ENCODE results near the gene AFF4.
"Not testable (repeated sequence)": the region's sequence is repeated elsewhere in the genome, so short reads cannot be mapped to it uniquely, and the experiment has no call there.

GRCh38 chr5:132972436-132972828 is 9.0 kb upstream of the AFF4 start:
- TF ChIP-seq, protein P1, sequence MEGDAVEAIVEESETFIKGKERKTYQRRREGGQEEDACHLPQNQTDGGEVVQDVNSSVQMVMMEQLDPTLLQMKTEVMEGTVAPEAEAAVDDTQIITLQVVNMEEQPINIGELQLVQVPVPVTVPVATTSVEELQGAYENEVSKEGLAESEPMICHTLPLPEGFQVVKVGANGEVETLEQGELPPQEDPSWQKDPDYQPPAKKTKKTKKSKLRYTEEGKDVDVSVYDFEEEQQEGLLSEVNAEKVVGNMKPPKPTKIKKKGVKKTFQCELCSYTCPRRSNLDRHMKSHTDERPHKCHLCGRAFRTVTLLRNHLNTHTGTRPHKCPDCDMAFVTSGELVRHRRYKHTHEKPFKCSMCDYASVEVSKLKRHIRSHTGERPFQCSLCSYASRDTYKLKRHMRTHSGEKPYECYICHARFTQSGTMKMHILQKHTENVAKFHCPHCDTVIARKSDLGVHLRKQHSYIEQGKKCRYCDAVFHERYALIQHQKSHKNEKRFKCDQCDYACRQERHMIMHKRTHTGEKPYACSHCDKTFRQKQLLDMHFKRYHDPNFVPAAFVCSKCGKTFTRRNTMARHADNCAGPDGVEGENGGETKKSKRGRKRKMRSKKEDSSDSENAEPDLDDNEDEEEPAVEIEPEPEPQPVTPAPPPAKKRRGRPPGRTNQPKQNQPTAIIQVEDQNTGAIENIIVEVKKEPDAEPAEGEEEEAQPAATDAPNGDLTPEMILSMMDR (IDR thresholded peaks at IDR 0.05), result not testable (repeated sequence)
- TF ChIP-seq EZH2 (IDR thresholded peaks at IDR 0.05; ENCODE audit: borderline replicate concordance, insufficient read depth, low read depth, low read length, poor library complexity, severe bottlenecking), result not testable (repeated sequence)

All from B cell (primary cell).